HepG2 (cell line): ENCODE data around the gene ZBTB32. TPM values are rescaled to one million over a fixed set of nuclear protein-coding genes. Genes with fewer than 3 reads are reported as not detected.

Experiments
- ARNT2 ChIP-seq: sonication (generic); formaldehyde crosslinking; IDR thresholded peaks from 2 replicates; pipeline ENCODE4 v1.8.0; 2022; ENCODE audit warnings: mild to moderate bottlenecking, low read depth, missing genetic modification reagents, moderate library complexity
- HOMEZ ChIP-seq: IDR thresholded peaks from 2 replicates; pipeline ENCODE4 v1.6.1; 2016; ENCODE audit warnings: low read depth
- KDM5B ChIP-seq: sonication (generic); formaldehyde crosslinking; IDR thresholded peaks from 2 replicates; pipeline ENCODE4 v1.4.0; 2020; ENCODE audit warnings: missing genetic modification reagents, mild to moderate bottlenecking, borderline replicate concordance
- KMT2A ChIP-seq: sonication (generic); formaldehyde crosslinking; IDR thresholded peaks from 2 replicates; pipeline ENCODE4 v1.4.0; 2020; ENCODE audit warnings: missing genetic modification reagents
- MAZ ChIP-seq, 2 experiments: sonication (generic) in 1 of 2; formaldehyde crosslinking in 1 of 2; IDR thresholded peaks; 2 replicates each; pipeline versions ENCODE4 v1.5.0 to v1.6.1; 2012 to 2020; ENCODE audit warnings: low read depth in 2 of 2, mild to moderate bottlenecking in 2 of 2, borderline replicate concordance in 1 of 2, improper control_type of control experiment in 1 of 2, low read length in 1 of 2, missing genetic modification reagents in 1 of 2, moderate library complexity in 1 of 2
- SMC3 ChIP-seq: IDR thresholded peaks from 2 replicates; pipeline ENCODE4 v1.6.1; 2011; ENCODE audit warnings: low read length, improper control_type of control experiment
- SOX5 ChIP-seq: IDR thresholded peaks from 2 replicates; pipeline ENCODE4 v1.6.1; 2016; ENCODE audit warnings: borderline replicate concordance
- STAG1 ChIP-seq: sonication (generic); formaldehyde crosslinking; IDR thresholded peaks from 2 replicates; pipeline ENCODE4 v1.4.0; 2020; ENCODE audit warnings: missing genetic modification reagents
- ZFY ChIP-seq: sonication (generic); formaldehyde crosslinking; IDR thresholded peaks from 2 replicates; pipeline ENCODE4 v1.4.0; 2020; ENCODE audit warnings: missing genetic modification reagents
- ZNF263 ChIP-seq: sonication (generic); formaldehyde crosslinking; IDR thresholded peaks from 2 replicates; pipeline ENCODE4 v1.4.0; 2020; ENCODE audit warnings: missing genetic modification reagents
- polyA plus RNA-seq, 8 experiments: library from polyadenylated mRNA; depleted of rRNA in 3 of 8; stranded (reverse) in 7 of 8; unstranded in 1 of 8; fragments of >200 nt; fragmentation: Illumina TruSeq in 4 of 8; extraction: Trizol in 4 of 8; gene quantifications; 2 replicates each; pipeline versions ENCODE4 v1.2.1 to v1.2.3, GENCODE V29; 2011 to 2016; ENCODE audit warnings: low read depth in 4 of 8, missing spikeins in 1 of 8, mixed read lengths in 1 of 8; ENCODE audit not compliant: insufficient read depth in 1 of 8
- total RNA-seq, 5 experiments: library from RNA; depleted of rRNA; stranded (reverse); fragments of >200 nt; fragmentation: Illumina TruSeq; extraction: Trizol; gene quantifications; 2 replicates each; pipeline ENCODE4 v1.2.3, GENCODE V29; 2016; ENCODE audit warnings: low read depth in 1 of 5
- TF ChIP-seq, protein P1 (sequence below): sonication (generic); formaldehyde crosslinking; IDR thresholded peaks from 2 replicates; pipeline ENCODE4 v1.4.0; 2020; ENCODE audit warnings: mild to moderate bottlenecking, missing genetic modification reagents
- TF ChIP-seq, protein P2 (sequence below): sonication (generic); formaldehyde crosslinking; IDR thresholded peaks from 2 replicates; pipeline ENCODE4 v1.5.1; 2020; ENCODE audit warnings: mild to moderate bottlenecking, missing genetic modification reagents, moderate library complexity
- TF ChIP-seq, protein P3 (sequence below): sonication (generic); formaldehyde crosslinking; IDR thresholded peaks from 2 replicates; pipeline ENCODE4 v1.5.0; 2020; ENCODE audit warnings: missing genetic modification reagents
- TF ChIP-seq, protein P4 (sequence below): IDR thresholded peaks from 2 replicates; pipeline ENCODE4 v1.6.1; 2016; ENCODE audit warnings: missing compliant biosample characterization, missing genetic modification reagents, borderline replicate concordance

Gene ZBTB32
- total and polyA plus RNA-seq, 2 of the 13 experiments (the other 11 are each of a cell fraction or from before 2014, with no cell fraction given): not detected

- TF ChIP-seq HOMEZ (CRISPR knock-in tag): peak; percentile 72; the same call in 1 of the 2 replicates
- TF ChIP-seq, protein P1, sequence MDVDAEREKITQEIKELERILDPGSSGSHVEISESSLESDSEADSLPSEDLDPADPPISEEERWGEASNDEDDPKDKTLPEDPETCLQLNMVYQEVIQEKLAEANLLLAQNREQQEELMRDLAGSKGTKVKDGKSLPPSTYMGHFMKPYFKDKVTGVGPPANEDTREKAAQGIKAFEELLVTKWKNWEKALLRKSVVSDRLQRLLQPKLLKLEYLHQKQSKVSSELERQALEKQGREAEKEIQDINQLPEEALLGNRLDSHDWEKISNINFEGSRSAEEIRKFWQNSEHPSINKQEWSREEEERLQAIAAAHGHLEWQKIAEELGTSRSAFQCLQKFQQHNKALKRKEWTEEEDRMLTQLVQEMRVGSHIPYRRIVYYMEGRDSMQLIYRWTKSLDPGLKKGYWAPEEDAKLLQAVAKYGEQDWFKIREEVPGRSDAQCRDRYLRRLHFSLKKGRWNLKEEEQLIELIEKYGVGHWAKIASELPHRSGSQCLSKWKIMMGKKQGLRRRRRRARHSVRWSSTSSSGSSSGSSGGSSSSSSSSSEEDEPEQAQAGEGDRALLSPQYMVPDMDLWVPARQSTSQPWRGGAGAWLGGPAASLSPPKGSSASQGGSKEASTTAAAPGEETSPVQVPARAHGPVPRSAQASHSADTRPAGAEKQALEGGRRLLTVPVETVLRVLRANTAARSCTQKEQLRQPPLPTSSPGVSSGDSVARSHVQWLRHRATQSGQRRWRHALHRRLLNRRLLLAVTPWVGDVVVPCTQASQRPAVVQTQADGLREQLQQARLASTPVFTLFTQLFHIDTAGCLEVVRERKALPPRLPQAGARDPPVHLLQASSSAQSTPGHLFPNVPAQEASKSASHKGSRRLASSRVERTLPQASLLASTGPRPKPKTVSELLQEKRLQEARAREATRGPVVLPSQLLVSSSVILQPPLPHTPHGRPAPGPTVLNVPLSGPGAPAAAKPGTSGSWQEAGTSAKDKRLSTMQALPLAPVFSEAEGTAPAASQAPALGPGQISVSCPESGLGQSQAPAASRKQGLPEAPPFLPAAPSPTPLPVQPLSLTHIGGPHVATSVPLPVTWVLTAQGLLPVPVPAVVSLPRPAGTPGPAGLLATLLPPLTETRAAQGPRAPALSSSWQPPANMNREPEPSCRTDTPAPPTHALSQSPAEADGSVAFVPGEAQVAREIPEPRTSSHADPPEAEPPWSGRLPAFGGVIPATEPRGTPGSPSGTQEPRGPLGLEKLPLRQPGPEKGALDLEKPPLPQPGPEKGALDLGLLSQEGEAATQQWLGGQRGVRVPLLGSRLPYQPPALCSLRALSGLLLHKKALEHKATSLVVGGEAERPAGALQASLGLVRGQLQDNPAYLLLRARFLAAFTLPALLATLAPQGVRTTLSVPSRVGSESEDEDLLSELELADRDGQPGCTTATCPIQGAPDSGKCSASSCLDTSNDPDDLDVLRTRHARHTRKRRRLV (CRISPR knock-in tag): no peak
- peak; percentile 49; the same call in 1 of the 2 replicates for TF ChIP-seq MAZ (IDR thresholded peaks at IDR 0.05; ENCODE audit: borderline replicate concordance, low read depth, low read length)
- no peak; the same call in 1 of the 2 replicates for TF ChIP-seq MAZ (CRISPR knock-in tag; IDR thresholded peaks at IDR 0.05; ENCODE audit: low read depth)
- peak; percentile 99 for TF ChIP-seq ZNF263 (CRISPR knock-in tag)
- 0 out of 2 replicates have a peak, but pooled peaks have one; percentile 33 for TF ChIP-seq ARNT2 (CRISPR knock-in tag)
- TF ChIP-seq SMC3: peak; percentile 96
- TF ChIP-seq, protein P2, sequence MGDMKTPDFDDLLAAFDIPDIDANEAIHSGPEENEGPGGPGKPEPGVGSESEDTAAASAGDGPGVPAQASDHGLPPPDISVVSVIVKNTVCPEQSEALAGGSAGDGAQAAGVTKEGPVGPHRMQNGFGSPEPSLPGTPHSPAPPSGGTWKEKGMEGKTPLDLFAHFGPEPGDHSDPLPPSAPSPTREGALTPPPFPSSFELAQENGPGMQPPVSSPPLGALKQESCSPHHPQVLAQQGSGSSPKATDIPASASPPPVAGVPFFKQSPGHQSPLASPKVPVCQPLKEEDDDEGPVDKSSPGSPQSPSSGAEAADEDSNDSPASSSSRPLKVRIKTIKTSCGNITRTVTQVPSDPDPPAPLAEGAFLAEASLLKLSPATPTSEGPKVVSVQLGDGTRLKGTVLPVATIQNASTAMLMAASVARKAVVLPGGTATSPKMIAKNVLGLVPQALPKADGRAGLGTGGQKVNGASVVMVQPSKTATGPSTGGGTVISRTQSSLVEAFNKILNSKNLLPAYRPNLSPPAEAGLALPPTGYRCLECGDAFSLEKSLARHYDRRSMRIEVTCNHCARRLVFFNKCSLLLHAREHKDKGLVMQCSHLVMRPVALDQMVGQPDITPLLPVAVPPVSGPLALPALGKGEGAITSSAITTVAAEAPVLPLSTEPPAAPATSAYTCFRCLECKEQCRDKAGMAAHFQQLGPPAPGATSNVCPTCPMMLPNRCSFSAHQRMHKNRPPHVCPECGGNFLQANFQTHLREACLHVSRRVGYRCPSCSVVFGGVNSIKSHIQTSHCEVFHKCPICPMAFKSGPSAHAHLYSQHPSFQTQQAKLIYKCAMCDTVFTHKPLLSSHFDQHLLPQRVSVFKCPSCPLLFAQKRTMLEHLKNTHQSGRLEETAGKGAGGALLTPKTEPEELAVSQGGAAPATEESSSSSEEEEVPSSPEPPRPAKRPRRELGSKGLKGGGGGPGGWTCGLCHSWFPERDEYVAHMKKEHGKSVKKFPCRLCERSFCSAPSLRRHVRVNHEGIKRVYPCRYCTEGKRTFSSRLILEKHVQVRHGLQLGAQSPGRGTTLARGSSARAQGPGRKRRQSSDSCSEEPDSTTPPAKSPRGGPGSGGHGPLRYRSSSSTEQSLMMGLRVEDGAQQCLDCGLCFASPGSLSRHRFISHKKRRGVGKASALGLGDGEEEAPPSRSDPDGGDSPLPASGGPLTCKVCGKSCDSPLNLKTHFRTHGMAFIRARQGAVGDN (CRISPR knock-in tag): peak; percentile 12; the same call in 1 of the 2 replicates
- no peak for TF ChIP-seq ZFY (CRISPR knock-in tag)
- no peak for TF ChIP-seq KMT2A (CRISPR knock-in tag)
- peak; percentile 33; the same call in 1 of the 2 replicates for TF ChIP-seq KDM5B (CRISPR knock-in tag)
- TF ChIP-seq STAG1: peak; percentile 95
- TF ChIP-seq, protein P3, sequence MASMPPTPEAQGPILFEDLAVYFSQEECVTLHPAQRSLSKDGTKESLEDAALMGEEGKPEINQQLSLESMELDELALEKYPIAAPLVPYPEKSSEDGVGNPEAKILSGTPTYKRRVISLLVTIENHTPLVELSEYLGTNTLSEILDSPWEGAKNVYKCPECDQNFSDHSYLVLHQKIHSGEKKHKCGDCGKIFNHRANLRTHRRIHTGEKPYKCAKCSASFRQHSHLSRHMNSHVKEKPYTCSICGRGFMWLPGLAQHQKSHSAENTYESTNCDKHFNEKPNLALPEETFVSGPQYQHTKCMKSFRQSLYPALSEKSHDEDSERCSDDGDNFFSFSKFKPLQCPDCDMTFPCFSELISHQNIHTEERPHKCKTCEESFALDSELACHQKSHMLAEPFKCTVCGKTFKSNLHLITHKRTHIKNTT (CRISPR knock-in tag): no peak
- TF ChIP-seq, protein P4, sequence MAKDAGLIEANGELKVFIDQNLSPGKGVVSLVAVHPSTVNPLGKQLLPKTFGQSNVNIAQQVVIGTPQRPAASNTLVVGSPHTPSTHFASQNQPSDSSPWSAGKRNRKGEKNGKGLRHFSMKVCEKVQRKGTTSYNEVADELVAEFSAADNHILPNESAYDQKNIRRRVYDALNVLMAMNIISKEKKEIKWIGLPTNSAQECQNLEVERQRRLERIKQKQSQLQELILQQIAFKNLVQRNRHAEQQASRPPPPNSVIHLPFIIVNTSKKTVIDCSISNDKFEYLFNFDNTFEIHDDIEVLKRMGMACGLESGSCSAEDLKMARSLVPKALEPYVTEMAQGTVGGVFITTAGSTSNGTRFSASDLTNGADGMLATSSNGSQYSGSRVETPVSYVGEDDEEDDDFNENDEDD (CRISPR knock-in tag): peak; percentile 26; the same call in 1 of the 2 replicates
- TF ChIP-seq SOX5 (CRISPR knock-in tag): peak; percentile 30; the same call in 1 of the 2 replicates
Observed at GRCh38 chr19:35693835-35694599, 10.3 kb upstream of the ZBTB32 start (continued).
